Natural killer cell (primary cell): ENCODE results near the gene CHST7. TPM values are rescaled to one million over a fixed set of nuclear protein-coding genes. Genes with fewer than 3 reads are reported as not detected.

Experiments used
- ATAC-seq, 3 donors: fragments of 150-1000 bp in 2 of 3; fragments of 200-7000 bp in 1 of 3; cut with Tn5 transposase; 1 replicate in 1 of 3; 2 replicates in 2 of 3; pipeline ENCODE4 v1.10.0; 2021; ENCODE audit warnings: mild to moderate bottlenecking in 2 of 3, moderate library complexity in 2 of 3
- DNase-seq, 2 donors: peaks; one replicate each; pipeline versions ENCODE4 v3.0.0 to v3.0.0-alpha.2; 2013 to 2021; ENCODE audit warnings: mixed read lengths in 1 of 2
- H3K27ac ChIP-seq: one replicate; pipeline ENCODE4 v1.5.1; 2013; ENCODE audit warnings: mild to moderate bottlenecking, low read length
- H3K27me3 ChIP-seq: one replicate; pipeline ENCODE4 v1.6.1; 2013; ENCODE audit warnings: low read length; ENCODE audit not compliant: control insufficient read depth, insufficient read depth
- H3K36me3 ChIP-seq: one replicate; pipeline ENCODE4 v1.6.1; 2013; ENCODE audit warnings: low read length; ENCODE audit not compliant: control insufficient read depth, insufficient read depth
- H3K4me1 ChIP-seq: one replicate; pipeline ENCODE4 v1.6.1; 2013; ENCODE audit warnings: low read length; ENCODE audit not compliant: control insufficient read depth, insufficient read depth
- H3K4me3 ChIP-seq: one replicate; pipeline ENCODE4 v1.5.1; 2013; ENCODE audit warnings: low read length
- H3K9me3 ChIP-seq: one replicate; pipeline ENCODE4 v1.6.1; 2013; ENCODE audit warnings: low read length; ENCODE audit not compliant: control insufficient read depth, insufficient read depth
- H3K27ac Mint-ChIP-seq, 2 donors: one replicate each; pipeline ENCODE4 v1.8.0; 2022; ENCODE audit warnings: mild to moderate bottlenecking in 2 of 2, mixed read lengths in 2 of 2, moderate library complexity in 1 of 2
- H3K27me3 Mint-ChIP-seq, 2 donors: one replicate each; pipeline ENCODE4 v1.8.0; 2022; ENCODE audit warnings: low read depth in 2 of 2, mixed read lengths in 2 of 2
- H3K36me3 Mint-ChIP-seq: one replicate; pipeline ENCODE4 v1.8.0; 2022; ENCODE audit warnings: mixed read lengths
- H3K4me1 Mint-ChIP-seq, 2 donors: one replicate each; pipeline ENCODE4 v1.8.0; 2022; ENCODE audit warnings: mixed read lengths in 2 of 2
- H3K4me3 Mint-ChIP-seq: one replicate; pipeline ENCODE4 v1.8.0; 2022; ENCODE audit warnings: mild to moderate bottlenecking, moderate library complexity, mixed read lengths
- H3K9me3 Mint-ChIP-seq, 2 donors: one replicate each; pipeline ENCODE4 v1.8.0; 2022; ENCODE audit warnings: mixed read lengths in 2 of 2
- CTCF ChIP-seq: fragments of 200-600 bp; IDR thresholded peaks from one replicate; pipeline ENCODE4 v1.8.0; 2022; ENCODE audit warnings: antibody characterized with exemption
- WGBS: methylation state at CpG from one replicate; pipeline ENCODE4 v1.1.7; 2013; ENCODE audit warnings: missing lambda C conversion rate; ENCODE audit not compliant: insufficient coverage; 5-methylcytosine and 5-hydroxymethylcytosine counted together
- intact Hi-C: fragments of 100-400 bp; cut with micrococcal nuclease; formaldehyde crosslinking; loops from one replicate; pipeline ENCODE4 v1.14.2; 2022
- total RNA-seq, 4 donors: library from RNA; stranded (reverse); fragments of 120-200 nt in 1 of 4; gene quantifications; one replicate each; pipeline versions ENCODE4 v1.2.3 to v1.2.4, GENCODE V29; 2013 to 2022

Gene CHST7
- total RNA-seq, 3 donors from 2014 or later (not counting 1 experiment from before 2014, with no cell fraction given): 8.7 to 15.9 (median 11.8) TPM

GRCh38 chrX:46626566-46626965, 53.0 kb downstream of the CHST7 start:
- Histone ChIP-seq H3K9me3 (no peaks in the 10 kb centered on the region), H3K36me3 (no peaks in the 10 kb centered on the region), H3K4me1 (peaks cover 5% of the 10 kb centered on the region), H3K27ac (no peak overlapping the region), H3K4me3 (no peak overlapping the region), H3K27me3 (no peaks in the 10 kb centered on the region)
- WGBS: 100% methylated on average over 2 of the region's 7 CpGs
- DNase-seq (peak in 1 of 2 donors; percentile 31), ATAC-seq (no peak)
- Mint-ChIP-seq H3K4me3 (no peak overlapping the region), H3K4me1 (no peaks in the 10 kb centered on the region), H3K9me3 (no peaks in the 10 kb centered on the region), H3K36me3 (no peaks in the 10 kb centered on the region), H3K27me3 (peaks cover 0 to 54% of the 10 kb centered on the region in 2 donors), H3K27ac (no peak overlapping the region)
- TF ChIP-seq CTCF: no peak
- intact Hi-C loops: no loop called here

- Histone ChIP-seq H3K4me3 (no peak overlapping the region), H3K36me3 (no peaks in the 10 kb centered on the region), H3K9me3 (no peaks in the 10 kb centered on the region), H3K27me3 (no peaks in the 10 kb centered on the region), H3K4me1 (peaks cover 5% of the 10 kb centered on the region), H3K27ac (peak overlapping the region; percentile 30)
- intact Hi-C loops: no loop called here
- ATAC-seq (no peak), DNase-seq (no peak)
- no peak for TF ChIP-seq CTCF
- no peaks in the 10 kb centered on the region for H3K36me3 Mint-ChIP-seq
- H3K4me1 Mint-ChIP-seq: no peaks in the 10 kb centered on the region
- H3K27ac Mint-ChIP-seq: no peak overlapping the region
- H3K4me3 Mint-ChIP-seq: no peak overlapping the region
- H3K27me3 Mint-ChIP-seq: peaks cover 2 to 50% of the 10 kb centered on the region in 2 donors
- no peaks in the 10 kb centered on the region for H3K9me3 Mint-ChIP-seq
- WGBS: 78% methylated on average over 3 of the region's 4 CpGs
These were observed 53.5 kb downstream of the CHST7 start for GRCh38 chrX:46627062-46627461.

- H3K36me3 Mint-ChIP-seq: no peaks in the 10 kb centered on the region
- H3K27me3 Mint-ChIP-seq: peaks cover 7 to 52% of the 10 kb centered on the region in 2 donors
- no peak overlapping the region for H3K27ac Mint-ChIP-seq
- 63% methylated on average over 9 of the region's 10 CpGs for WGBS
- Histone ChIP-seq H3K9me3 (no peaks in the 10 kb centered on the region), H3K36me3 (no peaks in the 10 kb centered on the region), H3K27me3 (no peaks in the 10 kb centered on the region), H3K4me3 (no peak overlapping the region), H3K4me1 (peaks cover 5% of the 10 kb centered on the region), H3K27ac (peak overlapping the region; percentile 50)
- no peaks in the 10 kb centered on the region for H3K4me1 Mint-ChIP-seq
- intact Hi-C loops: no loop called here
- no peaks in the 10 kb centered on the region for H3K9me3 Mint-ChIP-seq
- DNase-seq: no peak
- no peak for TF ChIP-seq CTCF
- H3K4me3 Mint-ChIP-seq: no peak overlapping the region
- ATAC-seq: no peak
These were observed 54.3 kb downstream of the CHST7 start for GRCh38 chrX:46627711-46628419.
